ENCODE measurements around the gene KIF26B.
"Not testable (repeated sequence)": the region's sequence is repeated elsewhere in the genome, so short reads cannot be mapped to it uniquely, and the experiment has no call there.

Gene KIF26B

GRCh38 chr1:245395680-245396079 is 240.9 kb downstream of the KIF26B start:
- no peak overlapping the region for H3K4me3 ChIP-seq (replicated peaks; ENCODE audit: low read depth, low read length)
- TF ChIP-seq, protein P1, sequence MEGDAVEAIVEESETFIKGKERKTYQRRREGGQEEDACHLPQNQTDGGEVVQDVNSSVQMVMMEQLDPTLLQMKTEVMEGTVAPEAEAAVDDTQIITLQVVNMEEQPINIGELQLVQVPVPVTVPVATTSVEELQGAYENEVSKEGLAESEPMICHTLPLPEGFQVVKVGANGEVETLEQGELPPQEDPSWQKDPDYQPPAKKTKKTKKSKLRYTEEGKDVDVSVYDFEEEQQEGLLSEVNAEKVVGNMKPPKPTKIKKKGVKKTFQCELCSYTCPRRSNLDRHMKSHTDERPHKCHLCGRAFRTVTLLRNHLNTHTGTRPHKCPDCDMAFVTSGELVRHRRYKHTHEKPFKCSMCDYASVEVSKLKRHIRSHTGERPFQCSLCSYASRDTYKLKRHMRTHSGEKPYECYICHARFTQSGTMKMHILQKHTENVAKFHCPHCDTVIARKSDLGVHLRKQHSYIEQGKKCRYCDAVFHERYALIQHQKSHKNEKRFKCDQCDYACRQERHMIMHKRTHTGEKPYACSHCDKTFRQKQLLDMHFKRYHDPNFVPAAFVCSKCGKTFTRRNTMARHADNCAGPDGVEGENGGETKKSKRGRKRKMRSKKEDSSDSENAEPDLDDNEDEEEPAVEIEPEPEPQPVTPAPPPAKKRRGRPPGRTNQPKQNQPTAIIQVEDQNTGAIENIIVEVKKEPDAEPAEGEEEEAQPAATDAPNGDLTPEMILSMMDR (IDR thresholded peaks at IDR 0.05; ENCODE audit: low read depth, low read length, missing control alignments), result no peak
- no peak for DNase-seq (ENCODE audit: extremely low read depth, low read depth)

DNA sequence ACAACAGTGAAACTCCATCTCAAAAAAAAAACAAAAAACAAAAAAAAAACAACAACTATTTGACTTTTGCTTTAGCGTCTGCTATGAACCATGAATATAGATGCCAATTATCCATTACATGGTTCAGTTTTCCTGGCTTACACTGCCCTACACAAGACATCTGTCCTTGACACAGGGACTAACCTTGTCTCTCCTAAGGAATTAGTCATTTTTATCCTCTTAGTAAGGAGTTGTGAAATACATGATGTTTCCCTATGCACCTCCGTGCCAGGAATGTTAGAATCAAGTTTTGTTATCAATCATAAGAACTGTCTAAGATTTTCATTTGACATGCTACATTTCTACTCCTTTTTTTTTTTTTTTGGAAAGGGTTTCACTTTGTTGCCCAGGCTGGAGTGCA is 241.8 kb downstream of the KIF26B start:
- no peak for DNase-seq (ENCODE audit: extremely low read depth, low read depth)
- TF ChIP-seq, protein P1 (IDR thresholded peaks at IDR 0.05; ENCODE audit: low read depth, low read length, missing control alignments), result no peak
- no peak overlapping the region for H3K4me3 ChIP-seq (replicated peaks; ENCODE audit: low read depth, low read length)

GRCh38 chr1:245397771-245398170 is 243.0 kb downstream of the KIF26B start:
- TF ChIP-seq, protein P1 (IDR thresholded peaks at IDR 0.05; ENCODE audit: low read depth, low read length, missing control alignments), result no peak
- H3K4me3 ChIP-seq (replicated peaks; ENCODE audit: low read depth, low read length), result no peak overlapping the region
- no peak for DNase-seq (ENCODE audit: extremely low read depth, low read depth)

DNA sequence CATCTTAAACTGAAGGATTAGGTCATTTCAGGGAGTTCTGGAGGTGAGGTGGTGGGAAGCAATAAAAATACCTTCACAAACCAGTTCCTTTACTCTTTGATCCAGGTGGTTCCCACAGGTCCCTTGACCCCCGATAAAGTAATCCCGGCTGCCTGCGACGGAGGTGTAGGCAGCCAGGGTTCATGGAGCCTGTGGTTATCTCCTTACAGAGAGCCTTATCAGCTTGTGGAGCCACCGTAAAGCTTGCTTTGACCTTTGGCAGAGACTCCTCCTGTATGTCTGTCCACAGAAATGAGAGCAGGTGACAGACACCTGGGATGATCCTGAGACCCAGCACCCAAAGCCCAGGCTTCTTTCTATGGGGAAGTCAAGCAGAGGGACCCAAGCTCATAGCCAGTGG is 243.4 kb downstream of the KIF26B start:
- TF ChIP-seq, protein P1 (IDR thresholded peaks at IDR 0.05; ENCODE audit: low read depth, low read length, missing control alignments), result no peak
- DNase-seq (ENCODE audit: extremely low read depth, low read depth), result no peak
- H3K4me3 ChIP-seq (replicated peaks; ENCODE audit: low read depth, low read length), result no peak overlapping the region

- TF ChIP-seq, protein P1 (IDR thresholded peaks at IDR 0.05; ENCODE audit: low read depth, low read length, missing control alignments), result no peak
- H3K4me3 ChIP-seq (replicated peaks; ENCODE audit: low read depth, low read length), result no peak overlapping the region
- DNase-seq (ENCODE audit: extremely low read depth, low read depth), result no peak
These were observed 247.2 kb downstream of the KIF26B start for GRCh38 chr1:245401881-245402587.

DNA sequence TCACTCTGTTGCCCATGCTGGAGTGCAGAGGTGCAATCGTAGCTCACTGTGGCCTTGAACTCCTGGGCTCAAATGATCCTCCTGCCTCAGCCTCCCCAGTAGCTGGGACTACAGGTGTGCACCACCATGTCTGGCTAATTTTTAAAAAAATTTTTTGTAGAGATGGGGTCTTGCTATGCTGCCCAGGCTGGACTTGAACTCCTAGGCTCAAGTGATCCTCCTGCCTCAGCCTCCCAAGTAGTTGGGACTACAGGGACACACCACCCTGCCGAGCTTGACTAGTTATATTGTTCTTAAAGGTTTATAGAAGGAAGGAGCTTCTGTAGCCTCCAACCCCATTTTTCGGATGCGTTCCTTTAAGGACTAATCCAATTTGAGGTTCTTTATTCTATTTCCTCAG is 248.2 kb downstream of the KIF26B start:
- DNase-seq (ENCODE audit: extremely low read depth, low read depth); H3K4me3 ChIP-seq (replicated peaks; ENCODE audit: low read depth, low read length): not testable (repeated sequence)

- no peak for DNase-seq (ENCODE audit: extremely low read depth, low read depth)
- TF ChIP-seq, protein P1 (IDR thresholded peaks at IDR 0.05; ENCODE audit: low read depth, low read length, missing control alignments), result no peak
These were observed 249.7 kb downstream of the KIF26B start for GRCh38 chr1:245404527-245404926.

More at GRCh38 chr1:245404527-245404926, 249.7 kb downstream of the KIF26B start:
- H3K4me3 ChIP-seq (replicated peaks; ENCODE audit: low read depth, low read length), result no peak overlapping the region

All from HFF-Myc (cell line).